ENCODE results near the gene PRSS57. TPM values are rescaled to one million over a fixed set of nuclear protein-coding genes. Genes with fewer than 3 reads are reported as not detected.

The PRSS57 gene
- total and polyA plus RNA-seq, 2 of the 4 experiments (the other 2 are of a cell fraction) = not detected

DNA sequence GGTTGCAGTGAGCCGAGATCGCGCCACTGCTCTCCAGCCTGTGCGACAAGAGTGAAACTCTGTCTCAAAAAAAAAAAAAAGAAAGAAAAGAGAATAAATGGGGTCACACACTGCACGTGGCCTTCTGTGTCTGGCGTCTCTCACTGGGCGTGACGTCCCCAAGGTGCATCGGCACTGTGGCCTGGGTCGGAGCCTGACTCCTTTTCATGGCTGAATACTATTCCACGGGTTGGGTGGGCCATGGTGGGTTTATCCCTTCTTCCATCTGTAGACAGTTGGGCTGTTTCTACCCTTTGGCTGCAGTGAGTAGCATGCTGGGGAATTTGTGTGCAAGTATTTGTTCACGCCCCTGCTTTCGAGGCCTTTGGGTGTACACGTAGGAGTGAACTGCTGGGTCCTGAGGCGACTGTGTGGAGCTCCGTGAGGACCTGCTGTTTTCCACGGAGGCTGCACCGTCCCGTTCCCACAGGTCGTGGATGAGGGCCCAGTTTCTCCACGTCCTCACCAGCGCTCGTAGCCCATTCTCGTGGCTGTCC lies 47.4 kb upstream of the PRSS57 start:
- no peak overlapping the region for H4K8ac ChIP-seq (ENCODE audit: low read depth in 2 of 2, low read length in 2 of 2)
- H3K9ac ChIP-seq (ENCODE audit: low read depth, low read length) = no peak overlapping the region
- TF ChIP-seq MAFK (IDR thresholded peaks at IDR 0.05; ENCODE audit: low read depth, low read length) (no peak), BHLHE40 (IDR thresholded peaks at IDR 0.05; ENCODE audit: low read depth, low read length) (no peak), MAZ (IDR thresholded peaks at IDR 0.05; ENCODE audit: borderline replicate concordance, low read depth, low read length) (no peak)
- no peak overlapping the region for H3K4me2 ChIP-seq (ENCODE audit: low read depth, low read length)
- H3K23ac ChIP-seq (ENCODE audit: low read depth, low read length) = no peak overlapping the region
- no peaks in the 10 kb centered on the region for H3K79me1 ChIP-seq (ENCODE audit: low read depth in 1 of 2, low read length in 2 of 2)
- no peak overlapping the region for H2BK120ac ChIP-seq (ENCODE audit: low read depth, low read length)
- H3K4me1 ChIP-seq (ENCODE audit: control insufficient read depth, insufficient read depth, low read length) = no peaks in the 10 kb centered on the region
- no peaks in the 10 kb centered on the region for H3K27me3 ChIP-seq (ENCODE audit: control insufficient read depth, insufficient read depth, low read length)
- H2AK9ac ChIP-seq (replicated peaks; ENCODE audit: low read depth, low read length, poor library complexity) = no peak overlapping the region
- H2BK5ac ChIP-seq (ENCODE audit: low read depth, low read length, poor library complexity, severe bottlenecking) = no peak overlapping the region
- no peak overlapping the region for H4K5ac ChIP-seq (ENCODE audit: low read depth, low read length)
- no peak overlapping the region for H2AK5ac ChIP-seq (ENCODE audit: low read depth, low read length)
- CTCF ChIA-PET = no interaction called here
- 93% methylated on average over 10 of the region's 24 CpGs; no CpG with 5 or more reads in 1 of the 2 experiments for WGBS, 2 experiments (ENCODE audit: extremely low coverage in 2 of 2, insufficient read length in 1 of 2)
- H2BK15ac ChIP-seq (ENCODE audit: low read depth, low read length) = no peak overlapping the region
- DNase-seq = no peak
- intact Hi-C loops (cut with micrococcal nuclease) = no loop called here
- ATAC-seq (ENCODE audit: low read depth) = no peak
- no peak overlapping the region for H2BK20ac ChIP-seq (ENCODE audit: low read depth, low read length)
- H4K91ac ChIP-seq (ENCODE audit: insufficient read depth, low read depth, low read length) = no peak overlapping the region
- no peaks in the 10 kb centered on the region for H4K20me1 ChIP-seq (ENCODE audit: insufficient read depth, low read length)
- no peak overlapping the region for H2AFZ ChIP-seq (replicated peaks; ENCODE audit: low read length, poor library complexity)
- no peak overlapping the region for H3K4me3 ChIP-seq (ENCODE audit: insufficient read depth, low read depth, low read length)
- POLR2A ChIA-PET (ENCODE audit: unreplicated experiment) = no interaction called here
- BruUV-seq (replicated peaks) = no TSS peak
- no peak overlapping the region for H3K27ac ChIP-seq (ENCODE audit: insufficient read depth, low read length)
- in situ Hi-C loops (cut with MboI; ENCODE audit: low sequenced_read_pairs) = no loop called here
- no peak overlapping the region for H3K56ac ChIP-seq (ENCODE audit: extremely low read depth, insufficient read depth, low read length)
- H3K14ac ChIP-seq (replicated peaks; ENCODE audit: low read depth, low read length) = no peak overlapping the region
- H3K9me3 ChIP-seq (ENCODE audit: control insufficient read depth, insufficient read depth, low read length) = peaks cover 26% of the 10 kb centered on the region
- no peak overlapping the region for H3K18ac ChIP-seq (ENCODE audit: low read depth, low read length)
- dilution Hi-C loops (cut with HindIII; ENCODE audit: low sequenced_read_pairs, unreplicated experiment) = no loop called here
- no peak overlapping the region for H3K4ac ChIP-seq (ENCODE audit: low read depth, low read length)
- H3K9me1 ChIP-seq (ENCODE audit: insufficient read depth, low read length) = no peaks in the 10 kb centered on the region
- H3K36me3 ChIP-seq (ENCODE audit: control insufficient read depth, insufficient read depth, low read length) = peaks cover 6% of the 10 kb centered on the region; the same call in 1 of the 2 replicates

Measured in IMR-90 (cell line).